Activated CD8-positive, alpha-beta memory T cell treated with anti-CD3 and anti-CD28 coated beads for 4 hours (primary cell): ENCODE measurements around the gene COQ7.
A peak's percentile ranks its signal among the peaks of the same experiment; 100 is the strongest.

ENCODE experiments used
- DNase-seq, 2 donors: peaks; one replicate each; pipeline ENCODE4 v3.0.0-alpha.2; 2020; ENCODE audit warnings: low read depth in 2 of 2

The COQ7 gene

GRCh38 chr16:19113577-19114358 lies 46.4 kb downstream of the COQ7 start, which contains the start of gene ITPRIPL2:
TSS of gene ITPRIPL2 (plus strand) at chr16:19113964. CDS start at chr16:19114462, 498 bp downstream.
- no peak for DNase-seq

DNA sequence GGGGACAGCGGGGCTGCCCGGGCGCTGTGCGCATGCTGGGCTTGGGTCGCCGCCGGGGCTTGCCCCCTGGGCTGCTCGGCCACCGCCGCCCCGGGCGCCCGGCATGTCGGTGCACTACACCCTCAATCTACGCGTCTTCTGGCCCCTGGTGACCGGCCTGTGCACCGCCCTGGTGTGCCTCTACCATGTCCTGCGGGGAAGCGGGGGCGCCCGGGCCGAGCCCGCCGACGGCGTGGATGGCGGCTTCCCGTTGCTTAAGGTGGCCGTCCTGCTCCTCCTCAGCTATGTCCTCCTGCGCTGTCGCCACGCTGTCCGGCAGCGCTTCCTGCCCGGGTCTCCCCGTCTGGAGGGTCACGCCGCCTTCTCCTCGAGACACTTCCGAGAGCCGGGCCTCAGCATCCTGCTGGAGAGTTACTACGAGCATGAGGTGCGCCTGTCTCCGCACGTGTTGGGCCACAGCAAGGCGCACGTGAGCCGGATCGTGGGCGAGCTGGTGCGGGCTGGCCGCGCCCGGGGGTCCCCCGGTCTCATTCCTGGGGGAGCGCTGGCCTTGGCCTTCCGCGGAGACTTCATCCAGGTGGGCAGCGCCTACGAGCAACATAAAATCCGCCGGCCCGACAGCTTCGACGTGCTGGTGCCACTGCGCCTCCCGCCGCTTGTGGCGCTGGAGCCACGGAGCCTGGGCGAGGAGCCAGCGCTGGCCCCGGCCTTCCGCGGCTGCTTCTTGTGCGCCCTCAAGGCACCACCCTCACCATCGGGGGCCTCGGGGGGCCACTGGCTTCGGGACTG lies 47.1 kb downstream of the COQ7 start:
- DNase-seq: no peak

DNA sequence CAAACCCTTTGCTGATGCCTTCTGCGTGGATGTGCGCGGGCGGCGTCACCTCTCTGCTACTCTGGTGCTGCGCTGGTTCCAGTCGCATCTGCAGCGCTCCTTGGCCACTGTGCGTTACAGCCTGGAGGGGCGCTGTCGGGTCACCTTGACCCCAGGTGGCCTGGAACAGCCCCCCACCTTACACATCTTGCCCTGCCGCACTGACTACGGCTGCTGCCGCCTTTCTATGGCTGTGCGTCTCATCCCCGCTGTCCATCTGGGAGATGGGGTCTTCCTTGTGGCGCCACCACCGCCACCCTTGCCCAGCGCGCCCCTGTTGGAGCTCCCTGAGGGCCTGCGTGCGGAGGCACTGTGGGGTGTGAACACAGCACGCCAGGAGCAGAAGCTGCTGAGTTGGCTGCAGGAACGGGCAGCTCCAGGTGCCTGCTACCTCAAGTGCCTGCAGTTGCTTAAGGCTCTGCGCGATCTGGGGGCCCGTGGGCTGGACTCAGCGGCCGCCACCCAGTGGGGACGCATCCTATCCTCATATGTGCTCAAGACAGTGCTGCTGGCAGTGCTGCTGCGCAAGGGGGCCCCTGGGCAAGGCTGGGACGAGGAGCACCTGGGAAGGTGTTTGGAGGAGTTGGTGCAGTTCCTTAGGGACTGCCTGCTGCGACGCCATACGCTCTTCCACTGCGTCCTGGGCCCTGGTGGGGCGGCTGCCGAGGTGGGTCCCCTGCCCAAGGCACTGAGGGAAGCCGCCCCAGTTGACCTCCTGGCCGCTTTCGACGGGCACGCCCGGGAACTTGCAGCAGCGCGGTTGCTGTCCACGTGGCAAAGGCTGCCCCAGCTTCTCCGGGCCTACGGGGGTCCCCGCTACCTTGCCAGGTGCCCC lies 48.0 kb downstream of the COQ7 start:
- DNase-seq: no peak

DNA sequence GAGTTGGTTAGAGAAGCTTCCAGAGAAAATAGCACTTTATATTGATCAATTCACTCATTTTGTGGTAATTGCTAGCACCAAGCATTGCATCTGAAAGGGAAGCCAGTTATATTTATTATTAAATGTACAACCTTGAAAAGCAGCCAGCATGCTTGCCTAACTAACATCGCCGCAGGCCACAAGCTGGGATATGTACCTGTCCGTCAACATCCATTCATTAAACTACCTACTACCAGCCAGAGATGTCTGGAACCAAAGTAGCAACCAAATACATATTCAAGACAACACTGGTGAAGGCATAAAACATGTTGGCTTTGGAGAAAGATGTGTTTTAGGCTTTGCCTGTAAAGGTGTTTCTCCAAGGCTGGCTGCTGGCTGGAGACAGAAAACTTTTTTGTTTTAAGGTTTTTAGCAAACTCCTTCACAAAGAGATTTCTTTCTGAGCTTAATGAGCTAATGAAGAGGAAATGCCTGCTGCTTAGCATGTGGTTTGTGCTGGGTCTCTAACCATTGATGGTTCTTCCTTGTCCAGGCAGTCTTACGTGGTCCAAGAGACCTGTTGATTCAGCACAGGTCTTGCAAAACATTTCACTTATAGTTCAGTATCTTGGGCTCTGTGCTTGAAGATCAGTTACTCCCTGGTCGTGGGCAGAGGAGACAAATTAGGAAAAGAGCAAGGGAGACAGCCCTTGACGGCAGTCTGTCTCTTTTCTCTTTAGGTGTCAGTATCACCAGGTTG lies 49.5 kb downstream of the COQ7 start:
- DNase-seq: no peak

GRCh38 chr16:19118938-19119431 lies 51.6 kb downstream of the COQ7 start:
- DNase-seq: peak in 1 of 2 donors; percentile 8

DNA sequence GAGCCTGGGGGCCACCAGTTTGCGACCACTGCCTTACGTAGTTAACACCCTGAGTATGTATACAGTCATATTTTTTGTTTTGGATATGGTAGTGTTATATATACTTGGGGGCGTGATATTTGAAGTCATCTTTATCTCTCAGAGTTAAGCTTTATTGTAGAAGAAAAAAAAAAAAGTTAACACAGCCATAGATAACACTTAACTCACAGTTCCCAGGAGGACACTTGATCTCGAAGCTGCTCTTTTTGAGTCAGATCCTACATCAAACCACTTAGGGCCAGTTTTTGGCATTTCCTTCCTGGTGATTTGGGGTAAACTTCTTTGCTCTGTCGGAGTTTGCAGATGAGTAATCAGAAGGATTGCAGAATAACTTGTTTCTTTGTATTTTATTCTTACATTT lies 52.1 kb downstream of the COQ7 start:
- DNase-seq: no peak

- no peak for DNase-seq
Measured at GRCh38 chr16:19123535-19124178, 56.2 kb downstream of the COQ7 start.

GRCh38 chr16:19126300-19126699 lies 58.9 kb downstream of the COQ7 start:
- DNase-seq: no peak

DNA sequence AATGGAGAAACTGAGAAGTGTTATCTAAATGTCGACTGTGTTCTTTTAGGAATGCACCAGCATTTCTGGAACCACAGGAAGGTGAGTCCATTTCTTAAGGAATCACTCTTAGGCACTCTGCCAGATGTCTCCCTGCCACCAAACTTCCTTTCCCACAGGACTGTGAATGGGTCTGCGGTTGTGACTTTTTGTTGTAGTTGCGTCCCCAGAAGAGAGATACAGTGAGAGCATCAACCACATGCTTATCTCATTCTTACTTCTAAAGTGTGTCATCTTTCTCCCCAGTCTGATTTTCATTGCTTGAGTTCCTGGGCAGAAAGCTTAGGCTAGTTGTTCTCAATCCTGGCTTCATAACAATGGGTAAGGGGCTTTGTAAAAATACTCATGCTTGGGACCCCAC lies 59.8 kb downstream of the COQ7 start:
- DNase-seq: no peak

DNA sequence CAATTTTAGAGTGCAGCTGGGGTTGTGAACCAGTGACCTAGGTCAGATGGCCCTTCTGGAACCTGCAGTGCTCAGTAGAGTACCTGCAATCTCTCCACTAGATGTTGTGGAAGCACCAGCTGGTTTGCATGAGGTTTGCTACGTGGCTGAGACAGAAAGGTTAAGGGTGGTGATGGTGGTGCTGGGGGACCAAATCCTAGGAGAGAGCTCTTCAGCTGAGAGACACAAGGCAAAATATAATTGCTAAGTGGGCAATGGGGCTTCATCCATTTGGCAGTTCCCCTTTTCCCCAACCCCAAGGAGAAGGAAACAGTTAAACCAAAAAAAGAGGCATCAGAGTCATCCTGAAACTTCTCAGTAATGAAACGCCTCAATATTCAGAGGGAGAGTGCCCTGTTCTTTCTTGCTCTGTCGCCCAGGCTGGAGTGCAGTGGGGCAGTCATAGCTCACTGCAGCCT lies 60.3 kb downstream of the COQ7 start:
- DNase-seq: no peak

DNA sequence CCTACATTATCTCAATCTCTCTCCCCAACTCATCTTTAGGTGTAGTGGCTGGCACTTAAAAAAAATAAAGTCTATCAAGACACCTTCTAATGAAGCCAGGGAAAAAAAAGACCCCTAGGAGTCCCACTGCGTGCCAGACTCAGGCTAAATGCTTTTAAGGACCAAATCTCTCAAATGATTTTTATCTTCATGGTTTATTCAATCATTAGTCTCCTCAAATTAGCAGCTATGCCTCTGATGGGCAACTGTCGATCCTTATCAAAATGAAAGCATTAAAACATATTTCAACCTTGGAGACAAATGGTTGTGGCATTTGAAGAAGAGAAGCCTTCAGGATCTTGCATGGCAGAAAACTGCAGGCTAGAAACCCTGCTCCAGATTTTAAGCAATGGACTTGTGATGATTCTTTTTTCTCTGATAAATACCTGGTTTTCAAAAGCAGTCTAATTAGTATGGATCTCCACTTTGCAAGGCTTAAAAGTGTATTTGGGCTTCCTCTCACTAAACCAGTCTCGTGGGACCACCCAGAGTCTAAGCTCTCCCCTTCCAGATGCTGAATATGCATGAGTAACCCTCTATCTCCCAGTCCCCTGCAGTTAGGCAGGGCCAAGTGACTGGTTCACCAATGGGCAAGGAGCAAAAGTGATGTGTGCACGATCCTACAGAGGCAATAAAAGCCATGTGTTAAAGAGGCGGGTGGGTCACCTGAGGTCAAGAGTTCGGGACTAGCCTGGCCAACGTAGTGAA lies 61.2 kb downstream of the COQ7 start:
- no peak for DNase-seq
